ENCODE data around the gene AOPEP.

- no peak for TF ChIP-seq ZFX (IDR thresholded peaks at IDR 0.05)
- no peak for TF ChIP-seq CTCF (conservative IDR thresholded peaks at IDR 0.05)
These were observed 335.6 kb downstream of the AOPEP start for GRCh38 chr9:95061916-95062595.
